ENCODE data around the gene SPECC1. TPM values are rescaled to one million over a fixed set of nuclear protein-coding genes. Genes with fewer than 3 reads are reported as not detected.

SPECC1 gene
- total RNA-seq, 1 donor from 2014 or later = 6.3 TPM

- intact Hi-C loops (cut with micrococcal nuclease) = no loop called here
Measured at GRCh38 chr17:20200865-20201458, 191.8 kb downstream of the SPECC1 start.

- intact Hi-C loops (cut with micrococcal nuclease) = no loop called here
Measured at GRCh38 chr17:20202141-20202621, 193.0 kb downstream of the SPECC1 start.

GRCh38 chr17:20203018-20203417 is 193.9 kb downstream of the SPECC1 start:
- intact Hi-C loops (cut with micrococcal nuclease) = no loop called here

GRCh38 chr17:20203761-20204263 is 194.7 kb downstream of the SPECC1 start:
- intact Hi-C loops (cut with micrococcal nuclease) = no loop called here

GRCh38 chr17:20205609-20206008 is 196.4 kb downstream of the SPECC1 start:
- intact Hi-C loops (cut with micrococcal nuclease) = no loop called here

- intact Hi-C loops (cut with micrococcal nuclease) = no loop called here
Measured at GRCh38 chr17:20206068-20206467, 196.9 kb downstream of the SPECC1 start.

- intact Hi-C loops (cut with micrococcal nuclease) = no loop called here
Measured at GRCh38 chr17:20206591-20206990, 197.4 kb downstream of the SPECC1 start.

- intact Hi-C loops (cut with micrococcal nuclease) = no loop called here
Measured at GRCh38 chr17:20207262-20207985, 198.3 kb downstream of the SPECC1 start.

GRCh38 chr17:20208717-20209116 is 199.6 kb downstream of the SPECC1 start:
- intact Hi-C loops (cut with micrococcal nuclease) = no loop called here

- intact Hi-C loops (cut with micrococcal nuclease) = no loop called here
Measured at GRCh38 chr17:20210180-20210579, 201.0 kb downstream of the SPECC1 start.

- intact Hi-C loops (cut with micrococcal nuclease) = no loop called here
Measured at GRCh38 chr17:20210614-20211013, 201.5 kb downstream of the SPECC1 start.

- intact Hi-C loops (cut with micrococcal nuclease) = no loop called here
Measured at GRCh38 chr17:20211246-20211645, 202.1 kb downstream of the SPECC1 start.

GRCh38 chr17:20213449-20213848 is 204.3 kb downstream of the SPECC1 start:
- intact Hi-C loops (cut with micrococcal nuclease) = no loop called here

GRCh38 chr17:20214794-20215193 is 205.6 kb downstream of the SPECC1 start:
- intact Hi-C loops (cut with micrococcal nuclease) = no loop called here

GRCh38 chr17:20216154-20216815 is 207.1 kb downstream of the SPECC1 start:
- intact Hi-C loops (cut with micrococcal nuclease) = no loop called here

GRCh38 chr17:20216853-20217252 is 207.7 kb downstream of the SPECC1 start:
- intact Hi-C loops (cut with micrococcal nuclease) = no loop called here

- intact Hi-C loops (cut with micrococcal nuclease) = no loop called here
Measured at GRCh38 chr17:20217677-20218076, 208.5 kb downstream of the SPECC1 start.

GRCh38 chr17:20218272-20218671 is 209.1 kb downstream of the SPECC1 start:
- intact Hi-C loops (cut with micrococcal nuclease) = no loop called here

GRCh38 chr17:20223808-20224328 is 214.7 kb downstream of the SPECC1 start:
- intact Hi-C loops (cut with micrococcal nuclease) = no loop called here

- intact Hi-C loops (cut with micrococcal nuclease) = no loop called here
Measured at GRCh38 chr17:20224379-20224778, 215.2 kb downstream of the SPECC1 start.

GRCh38 chr17:20225162-20226115 is 216.3 kb downstream of the SPECC1 start:
- intact Hi-C loops (cut with micrococcal nuclease) = loop anchor here (1.0 kb wide), 2 partner anchors 95 to 104 kb away; no protein-coding TSS in a partner anchor

All from T-helper 2 cell treated with Interferon-gamma antibody and Interleukin-4, amounts not matched to agents 100 ng/mL and 5 ng/mL, for 36 hours (primary cell).